GM19043 (cell line): Measurements from ENCODE around the gene EXOC4.
"Not testable (repeated sequence)": the region's sequence is repeated elsewhere in the genome, so short reads cannot be mapped to it uniquely, and the experiment has no call there.

Experiments
- ATAC-seq: cut with Tn5 transposase; IDR thresholded peaks from one replicate; pipeline ENCODE4 v1.9.1; 2021; ENCODE audit warnings: low read depth; ENCODE audit not compliant: unreplicated experiment

EXOC4 gene

GRCh38 chr7:133275008-133275407 lies 22.1 kb downstream of the EXOC4 start:
- no peak for ATAC-seq

GRCh38 chr7:133275446-133276095 lies 22.7 kb downstream of the EXOC4 start:
- no peak for ATAC-seq

DNA sequence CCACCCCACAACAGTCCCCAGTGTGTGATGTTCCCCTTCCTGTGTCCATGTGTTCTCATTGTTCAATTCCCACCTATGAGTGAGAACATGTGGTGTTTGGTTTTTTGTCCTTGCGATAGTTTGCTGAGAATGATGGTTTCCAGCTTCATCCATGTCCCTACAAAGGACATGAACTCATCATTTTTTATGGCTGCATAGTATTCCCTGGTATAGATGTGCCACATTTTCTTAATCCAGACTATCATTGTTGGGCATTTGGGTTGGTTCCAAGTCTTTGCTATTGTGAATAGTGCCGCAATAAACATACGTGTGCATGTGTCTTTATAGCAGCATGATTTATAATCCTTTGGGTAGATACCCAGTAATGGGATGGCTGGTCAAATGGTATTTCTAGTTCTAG lies 26.1 kb downstream of the EXOC4 start:
- ATAC-seq: not testable (repeated sequence)

DNA sequence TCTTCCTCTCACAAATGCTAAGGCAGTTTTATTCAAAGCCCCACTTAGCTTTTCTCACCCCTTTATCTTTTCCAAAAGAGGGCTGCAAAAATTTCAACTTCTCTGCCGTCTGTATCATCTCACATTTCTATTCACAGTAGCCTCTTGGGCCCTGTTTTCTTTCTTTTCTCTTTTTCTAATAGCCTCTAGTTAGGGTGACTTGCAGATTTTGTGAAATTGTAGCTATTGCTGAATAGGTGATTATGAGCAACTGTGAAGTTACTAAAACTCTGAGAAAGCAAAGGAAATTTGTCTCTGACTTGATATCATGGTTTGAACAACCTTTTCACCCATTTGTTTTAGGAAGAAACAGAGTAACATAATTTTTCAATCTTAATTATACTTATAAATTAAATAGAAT lies 29.2 kb downstream of the EXOC4 start:
- ATAC-seq: no peak

DNA sequence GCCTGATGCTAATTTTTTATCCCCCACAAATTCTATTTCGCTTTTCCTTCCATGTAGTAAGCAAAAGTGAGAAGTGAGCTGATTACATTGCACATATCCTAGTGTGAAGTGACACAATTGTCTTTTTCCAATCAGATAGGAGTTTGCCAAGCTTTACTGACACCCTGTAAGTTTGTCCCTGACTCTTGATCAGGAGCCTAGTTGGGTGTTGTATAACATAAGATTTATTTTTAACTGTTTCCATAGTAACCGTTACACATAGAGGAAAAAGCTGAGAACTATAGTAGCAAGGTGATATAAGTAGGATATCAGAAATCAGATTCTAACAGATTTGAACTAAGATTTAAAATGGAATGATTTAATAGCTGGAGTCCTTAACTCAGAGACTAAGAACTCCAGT lies 31.2 kb downstream of the EXOC4 start:
- ATAC-seq: no peak

GRCh38 chr7:133288970-133289369 lies 36.1 kb downstream of the EXOC4 start:
- no peak for ATAC-seq

- no peak for ATAC-seq
Observed at GRCh38 chr7:133290041-133290440, 37.2 kb downstream of the EXOC4 start.

DNA sequence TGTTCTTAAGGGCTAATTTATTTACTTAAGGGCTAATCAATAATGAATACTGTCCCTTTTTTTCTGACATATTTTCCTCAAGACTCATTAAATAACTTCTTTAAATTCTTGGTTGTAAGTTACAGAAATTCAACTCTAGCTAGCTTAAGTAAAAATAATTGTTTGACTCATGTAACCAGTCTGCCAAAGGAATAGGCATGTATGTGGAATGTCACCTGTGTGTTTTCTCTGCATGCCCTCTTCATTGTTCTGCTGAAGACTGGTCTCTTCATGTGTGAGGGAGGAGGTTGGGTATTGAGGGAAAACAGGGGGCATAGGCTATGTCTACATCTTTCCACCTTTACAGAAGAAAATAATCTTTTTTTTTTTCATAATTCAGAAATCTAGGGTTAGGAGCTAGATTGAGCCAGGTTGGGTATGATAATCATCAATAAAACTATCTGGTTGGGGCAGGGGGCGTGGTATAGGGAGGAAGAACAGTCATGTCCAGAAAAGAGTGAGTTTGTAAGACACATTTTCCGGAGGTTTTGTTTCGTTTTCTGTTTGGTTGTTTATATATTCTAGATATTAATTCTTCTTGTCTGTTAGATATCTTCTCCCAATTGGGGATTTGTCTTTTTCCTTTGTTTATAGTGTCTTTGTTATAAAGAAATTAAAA lies 37.9 kb downstream of the EXOC4 start:
- ATAC-seq: no peak

- no peak for ATAC-seq
Observed at GRCh38 chr7:133292631-133293030, 39.8 kb downstream of the EXOC4 start.

- no peak for ATAC-seq
Observed at GRCh38 chr7:133293384-133294160, 40.7 kb downstream of the EXOC4 start.

DNA sequence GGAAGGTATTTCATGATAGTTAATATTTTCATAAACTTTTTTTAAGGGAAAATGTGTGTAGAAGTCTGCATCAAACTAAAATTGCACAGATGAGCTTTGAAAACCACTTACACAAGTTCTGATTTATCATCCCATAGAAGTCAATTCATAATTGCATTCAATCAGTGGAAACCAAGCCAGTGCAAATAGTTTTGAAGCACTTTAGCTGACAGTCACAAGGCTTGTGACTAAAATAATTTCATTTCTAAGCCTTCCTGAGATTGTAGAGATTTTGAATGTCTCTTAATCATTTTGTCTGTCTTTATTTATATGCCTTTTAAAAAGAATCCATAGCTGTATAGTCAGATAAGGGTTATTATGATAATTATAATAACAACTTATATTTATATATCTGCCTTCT lies 41.4 kb downstream of the EXOC4 start:
- ATAC-seq: no peak

DNA sequence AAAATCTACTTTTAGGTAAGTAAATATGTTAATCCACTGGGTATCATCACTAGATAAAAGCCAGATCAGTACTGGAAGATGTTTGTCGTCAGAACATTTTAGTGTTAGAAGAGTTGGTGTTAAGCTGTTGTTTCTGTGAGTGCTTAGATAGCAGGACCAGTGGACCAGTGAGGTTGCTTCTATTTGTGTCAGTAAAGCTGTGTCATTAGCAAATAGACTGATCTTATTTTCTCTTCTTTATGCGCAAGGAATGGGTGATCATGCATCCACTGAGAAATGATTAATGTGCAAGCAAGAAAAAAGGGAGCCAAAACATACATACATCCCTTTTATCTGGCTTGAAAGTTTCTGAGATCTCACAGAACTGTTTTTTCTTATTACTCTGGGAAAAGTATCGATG lies 42.6 kb downstream of the EXOC4 start:
- no peak for ATAC-seq

- ATAC-seq: no peak
Observed at GRCh38 chr7:133297093-133297492, 44.2 kb downstream of the EXOC4 start.

DNA sequence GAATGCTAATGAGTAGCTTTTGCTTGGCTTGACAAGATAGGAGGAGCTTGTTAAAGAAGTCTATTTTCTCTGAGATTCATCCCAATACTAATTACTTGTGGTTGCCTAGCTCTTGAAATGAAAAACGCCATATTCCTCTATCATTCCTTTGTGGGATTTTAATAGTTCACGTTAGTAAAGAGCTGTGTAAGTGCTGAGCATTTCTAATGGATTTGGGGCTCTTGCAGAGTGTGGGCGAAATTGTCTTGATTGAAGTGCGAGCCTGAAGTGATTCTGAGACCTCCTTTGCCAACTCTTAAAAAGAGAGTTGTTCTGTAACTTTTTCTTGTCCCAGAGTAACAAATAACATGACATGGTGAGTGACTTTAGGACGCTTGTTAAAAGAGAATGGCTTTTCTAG lies 45.2 kb downstream of the EXOC4 start:
- ATAC-seq: no peak

GRCh38 chr7:133299676-133300075 lies 46.8 kb downstream of the EXOC4 start:
- no peak for ATAC-seq

DNA sequence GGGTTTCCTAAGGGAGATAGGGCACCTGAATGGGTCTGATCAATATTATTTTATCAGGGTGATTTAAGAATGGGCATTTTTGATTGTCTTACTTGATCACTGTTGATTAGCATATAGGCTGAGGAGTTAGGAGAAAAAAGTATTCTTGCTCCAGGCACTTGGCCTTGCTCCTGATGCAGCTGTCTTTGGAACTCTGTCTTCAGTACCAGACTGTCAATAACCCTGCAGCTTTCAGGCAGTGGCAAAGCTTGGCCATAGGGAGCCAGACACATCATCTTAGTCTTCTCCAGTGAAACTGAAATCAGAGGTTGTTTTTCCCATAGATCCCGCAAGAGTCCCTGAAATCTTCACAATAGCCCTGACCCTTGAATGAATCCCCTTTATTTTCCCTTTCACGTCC lies 47.2 kb downstream of the EXOC4 start:
- ATAC-seq: no peak

DNA sequence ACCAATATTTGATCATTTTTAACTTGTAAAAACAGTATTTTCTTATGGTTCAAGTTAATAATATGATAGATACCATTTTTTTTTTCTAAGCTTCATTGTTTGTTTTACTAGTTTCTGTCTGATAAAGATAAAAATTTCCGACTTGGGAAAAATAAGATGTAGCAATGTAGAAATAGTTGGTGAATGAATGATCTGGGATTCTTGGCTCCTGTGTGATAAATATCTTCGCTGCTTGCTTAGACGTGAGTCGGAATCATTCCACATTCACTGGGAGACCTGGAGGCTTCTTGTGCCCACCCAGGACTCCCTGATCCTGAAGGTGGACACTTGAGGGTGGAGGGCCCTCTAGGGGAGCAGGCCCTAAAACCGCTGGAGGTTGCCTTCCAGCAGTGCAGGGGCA lies 47.9 kb downstream of the EXOC4 start:
- ATAC-seq: no peak

GRCh38 chr7:133301444-133301843 lies 48.6 kb downstream of the EXOC4 start:
- ATAC-seq: no peak

DNA sequence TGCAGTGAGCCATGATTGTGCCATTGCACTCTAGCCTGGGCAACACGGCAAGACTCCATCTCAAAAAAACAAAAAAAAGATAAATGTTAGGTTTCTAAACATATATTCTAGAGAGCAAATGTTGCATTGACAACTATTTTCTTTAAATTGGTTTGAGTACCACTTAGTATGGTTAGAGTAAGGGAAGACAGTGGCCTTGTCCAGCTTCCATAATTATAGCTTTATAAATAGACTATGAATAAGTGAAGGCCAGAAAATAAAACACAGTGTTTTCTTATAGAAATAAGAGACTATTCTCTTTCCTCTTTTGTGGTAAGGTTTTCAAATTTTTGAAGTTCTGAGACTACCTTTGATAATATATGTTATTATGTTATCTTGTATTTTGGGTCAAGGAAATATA lies 50.5 kb downstream of the EXOC4 start:
- no peak for ATAC-seq

- no peak for ATAC-seq
Observed at GRCh38 chr7:133303931-133304330, 51.1 kb downstream of the EXOC4 start.

DNA sequence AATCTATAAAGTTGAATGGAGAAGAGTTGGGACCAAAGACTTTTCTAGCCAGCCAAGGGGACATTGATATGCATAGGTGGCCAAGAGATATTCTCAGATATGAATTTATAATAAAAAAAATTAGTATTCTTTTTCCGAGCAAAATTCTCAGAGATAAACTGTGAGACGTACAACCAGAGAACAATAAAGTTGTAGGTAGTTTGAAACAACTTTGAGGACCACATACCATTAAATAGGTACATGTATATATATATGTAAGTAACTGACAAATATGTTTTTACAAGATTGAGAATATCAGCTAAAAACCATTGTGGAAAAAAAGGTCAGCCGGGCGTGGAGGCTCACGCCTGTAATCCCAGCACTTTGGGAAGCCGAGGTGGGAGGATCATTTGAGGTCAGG lies 56.5 kb downstream of the EXOC4 start:
- ATAC-seq: no peak
